Measurements from ENCODE around the gene MRM1.

DNA sequence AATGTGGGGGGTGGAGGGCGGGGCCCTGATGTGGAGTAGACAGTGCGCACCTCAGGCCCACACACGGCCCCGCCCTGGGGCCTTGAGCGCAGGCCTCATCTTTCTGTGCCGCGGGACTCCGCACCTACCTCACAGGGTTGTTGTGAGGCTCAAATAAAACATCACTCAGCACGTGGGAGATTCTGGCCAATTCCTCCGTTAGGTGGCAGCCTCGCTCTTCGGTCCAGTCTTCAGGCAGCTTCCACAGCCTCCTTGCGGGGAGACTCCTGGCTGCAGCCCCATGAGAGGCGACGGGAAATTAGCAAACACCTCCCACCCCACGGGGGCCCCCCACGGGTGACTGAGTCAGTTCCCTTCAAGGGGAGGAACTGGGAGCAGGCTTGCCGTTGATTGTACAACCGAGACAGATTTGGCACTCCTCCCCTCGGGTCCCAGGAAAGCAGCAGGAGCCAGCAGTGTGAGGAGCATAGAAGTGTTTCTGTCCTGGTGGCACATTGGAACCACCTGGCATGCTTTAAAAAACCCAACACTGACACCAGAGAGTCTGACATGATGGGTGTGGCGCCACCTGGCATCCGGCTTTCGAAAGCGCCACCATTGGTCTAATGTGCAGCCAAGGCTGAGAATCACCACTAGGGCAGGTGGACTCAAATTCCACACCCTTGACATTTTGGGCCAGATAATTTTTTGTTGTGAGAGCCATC lies 7.6 kb downstream of the MRM1 start:
- TF ChIP-seq, protein P1, sequence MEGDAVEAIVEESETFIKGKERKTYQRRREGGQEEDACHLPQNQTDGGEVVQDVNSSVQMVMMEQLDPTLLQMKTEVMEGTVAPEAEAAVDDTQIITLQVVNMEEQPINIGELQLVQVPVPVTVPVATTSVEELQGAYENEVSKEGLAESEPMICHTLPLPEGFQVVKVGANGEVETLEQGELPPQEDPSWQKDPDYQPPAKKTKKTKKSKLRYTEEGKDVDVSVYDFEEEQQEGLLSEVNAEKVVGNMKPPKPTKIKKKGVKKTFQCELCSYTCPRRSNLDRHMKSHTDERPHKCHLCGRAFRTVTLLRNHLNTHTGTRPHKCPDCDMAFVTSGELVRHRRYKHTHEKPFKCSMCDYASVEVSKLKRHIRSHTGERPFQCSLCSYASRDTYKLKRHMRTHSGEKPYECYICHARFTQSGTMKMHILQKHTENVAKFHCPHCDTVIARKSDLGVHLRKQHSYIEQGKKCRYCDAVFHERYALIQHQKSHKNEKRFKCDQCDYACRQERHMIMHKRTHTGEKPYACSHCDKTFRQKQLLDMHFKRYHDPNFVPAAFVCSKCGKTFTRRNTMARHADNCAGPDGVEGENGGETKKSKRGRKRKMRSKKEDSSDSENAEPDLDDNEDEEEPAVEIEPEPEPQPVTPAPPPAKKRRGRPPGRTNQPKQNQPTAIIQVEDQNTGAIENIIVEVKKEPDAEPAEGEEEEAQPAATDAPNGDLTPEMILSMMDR (optimal IDR thresholded peaks at IDR 0.05 in 1 of 3, IDR thresholded peaks at IDR 0.05 in 1 of 3, conservative IDR thresholded peaks at IDR 0.05 in 1 of 3; ENCODE audit: extremely low read depth in 1 of 3, insufficient read depth in 2 of 3, low read length in 3 of 3): peak; percentile 42 to 89 (median 58)
- no peak for TF ChIP-seq EZH2 (IDR thresholded peaks at IDR 0.05; ENCODE audit: low read length)

All from keratinocyte (primary cell).